Measurements from ENCODE around the gene PREB.

- TF ChIP-seq EZH2 (IDR thresholded peaks at IDR 0.05; ENCODE audit: borderline replicate concordance, low read depth, low read length, severe bottlenecking) (no peak), CTCF (IDR thresholded peaks at IDR 0.05; ENCODE audit: borderline replicate concordance, extremely low read depth, low read length, poor library complexity, severe bottlenecking) (no peak)
These were observed 40.7 kb downstream of the PREB start for GRCh38 chr2:27093430-27094352.

Measured in DND-41 (cell line).